ENCODE data around the gene TSFM. TPM values are rescaled to one million over a fixed set of nuclear protein-coding genes. Genes with fewer than 3 reads are reported as not detected.
A peak's percentile ranks its signal among the peaks of the same experiment; 100 is the strongest.

TSFM gene
- total RNA-seq, 1 donor from 2014 or later, result 28.4 TPM

GRCh38 chr12:57745485-57745881 is 37.1 kb upstream of the TSFM start:
- intact Hi-C loops (cut with micrococcal nuclease), result loop anchor here (2.0 kb wide), 1 partner anchor 223 kb away; the partner anchor contains the start of gene MBD6

GRCh38 chr12:57746025-57746424 is 36.6 kb upstream of the TSFM start:
- peaks cover 50% of the 10 kb centered on the region for H3K36me3 Mint-ChIP-seq (ENCODE audit: low read depth)
- no peaks in the 10 kb centered on the region for H3K27me3 Mint-ChIP-seq
- H3K4me3 Mint-ChIP-seq, result peak overlapping the region; percentile 86
- DNase-seq, result no peak
- peak overlapping the region; percentile 89 for H3K27ac Mint-ChIP-seq
- no peak for TF ChIP-seq CTCF (IDR thresholded peaks at IDR 0.05)
- ChIA-PET POLR2A (interaction anchor here (1.4 to 2.7 kb wide), 3 partner anchors 8 to 52 kb away, joined by 4 to 28 read pairs (median 4); partner anchors contain the start of genes MARCHF9 and OS9), CTCF (no interaction called here)
- H3K4me1 Mint-ChIP-seq, result peaks cover 52% of the 10 kb centered on the region
- ATAC-seq (ENCODE audit: low read depth), result no peak
- no peaks in the 10 kb centered on the region for H3K9me3 Mint-ChIP-seq
- intact Hi-C loops (cut with micrococcal nuclease), result no loop called here

More at GRCh38 chr12:57745485-57745881, 37.1 kb upstream of the TSFM start:
- peak overlapping the region; percentile 86 for H3K4me3 Mint-ChIP-seq
- H3K36me3 Mint-ChIP-seq (ENCODE audit: low read depth), result peaks cover 46% of the 10 kb centered on the region
- DNase-seq, result no peak
- no peaks in the 10 kb centered on the region for H3K27me3 Mint-ChIP-seq
- no peaks in the 10 kb centered on the region for H3K9me3 Mint-ChIP-seq
- CTCF ChIA-PET, result interaction anchor here (1.9 kb wide), 1 partner anchor 11 kb away, joined by 14 read pairs; no protein-coding TSS in a partner anchor
- POLR2A ChIA-PET, result interaction anchor here (0.8 to 2.7 kb wide), 9 partner anchors 9 to 265 kb away, joined by 3 to 28 read pairs (median 4); partner anchors contain the start of genes ARHGAP9, ATP23, CTDSP2 and MARCHF9
- H3K4me1 Mint-ChIP-seq, result peaks cover 52% of the 10 kb centered on the region
- peak overlapping the region; percentile 89 for H3K27ac Mint-ChIP-seq
- no peak for ATAC-seq (ENCODE audit: low read depth)
- TF ChIP-seq CTCF (IDR thresholded peaks at IDR 0.05), result no peak

GRCh38 chr12:57749061-57749460 is 33.5 kb upstream of the TSFM start:
- no peak for DNase-seq
- no peak for TF ChIP-seq CTCF (IDR thresholded peaks at IDR 0.05)
- no peak overlapping the region for H3K27ac Mint-ChIP-seq
- ChIA-PET CTCF (no interaction called here), POLR2A (interaction anchor here (0.6 to 0.7 kb wide), 2 partner anchors 638 to 1290 kb away, joined by 3 to 5 read pairs; partner anchors contain the start of gene STAT6)
- peaks cover 62% of the 10 kb centered on the region for H3K4me1 Mint-ChIP-seq
- H3K36me3 Mint-ChIP-seq (ENCODE audit: low read depth), result peaks cover 60% of the 10 kb centered on the region
- H3K4me3 Mint-ChIP-seq, result no peak overlapping the region
- intact Hi-C loops (cut with micrococcal nuclease), result no loop called here
- no peaks in the 10 kb centered on the region for H3K9me3 Mint-ChIP-seq
- no peaks in the 10 kb centered on the region for H3K27me3 Mint-ChIP-seq
- no peak for ATAC-seq (ENCODE audit: low read depth)

DNA sequence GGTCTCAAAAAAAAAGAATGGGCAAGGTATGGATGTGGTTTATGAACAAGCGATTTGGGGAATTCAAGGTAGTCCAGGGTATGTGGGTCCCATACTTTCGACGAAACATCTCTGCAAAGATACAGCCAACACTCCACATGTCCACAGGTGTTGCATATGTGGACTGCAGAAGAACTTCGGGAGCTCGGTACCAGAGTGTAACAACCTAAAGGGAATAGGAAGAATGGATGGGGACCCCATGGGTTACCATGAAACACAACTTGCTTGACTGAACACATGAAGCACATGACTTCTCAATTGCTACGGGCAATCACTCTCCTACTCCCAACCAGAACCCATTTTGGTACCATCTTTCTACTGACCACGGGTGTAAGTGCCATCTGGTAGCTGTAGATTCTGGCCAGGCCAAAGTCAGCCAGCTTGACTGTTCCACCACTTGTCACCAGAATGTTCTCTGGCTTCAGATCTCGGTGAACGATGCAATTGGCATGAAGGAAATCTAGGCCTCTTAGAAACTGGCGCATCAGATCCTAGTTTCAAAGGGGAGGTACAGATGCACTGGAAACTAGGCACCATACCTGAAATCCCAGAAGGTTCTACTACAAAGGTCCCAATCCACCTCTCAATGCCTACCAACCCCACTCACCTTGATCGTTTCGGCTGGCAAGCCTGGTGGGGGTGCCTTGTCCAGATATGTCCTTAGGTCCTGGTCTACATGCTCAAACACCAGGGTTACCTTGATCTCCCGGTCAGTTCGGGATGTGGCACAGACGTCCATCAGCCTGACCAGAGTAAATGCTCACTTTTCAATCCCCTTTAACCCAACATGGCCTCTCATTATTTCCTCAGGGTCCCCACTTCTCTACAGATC is 31.8 kb upstream of the TSFM start:
- Mint-ChIP-seq H3K9me3 (no peaks in the 10 kb centered on the region), H3K4me1 (peaks cover 55% of the 10 kb centered on the region), H3K27ac (peak overlapping the region; percentile 87), H3K27me3 (no peaks in the 10 kb centered on the region), H3K4me3 (peak overlapping the region; percentile 90), H3K36me3 (ENCODE audit: low read depth) (peaks cover 56% of the 10 kb centered on the region)
- DNase-seq, result no peak
- no peak for TF ChIP-seq CTCF (IDR thresholded peaks at IDR 0.05)
- no peak for ATAC-seq (ENCODE audit: low read depth)
- CTCF ChIA-PET, result no interaction called here
- POLR2A ChIA-PET, result no interaction called here
- intact Hi-C loops (cut with micrococcal nuclease), result loop anchor here (5.0 kb wide), 2 partner anchors 273 to 1063 kb away; partner anchors contain the start of genes ARHGAP9 and PTGES3

GRCh38 chr12:57751432-57751787 is 31.2 kb upstream of the TSFM start:
- intact Hi-C loops (cut with micrococcal nuclease), result loop anchor here (5.0 kb wide), 2 partner anchors 274 to 1064 kb away; partner anchors contain the start of genes ARHGAP9 and PTGES3
- no peak for ATAC-seq (ENCODE audit: low read depth)
- CTCF ChIA-PET, result no interaction called here
- TF ChIP-seq CTCF (IDR thresholded peaks at IDR 0.05), result no peak
- DNase-seq, result no peak
- no peaks in the 10 kb centered on the region for H3K27me3 Mint-ChIP-seq
- peak overlapping the region; percentile 87 for H3K27ac Mint-ChIP-seq
- H3K4me3 Mint-ChIP-seq, result peak overlapping the region; percentile 90
- H3K9me3 Mint-ChIP-seq, result no peaks in the 10 kb centered on the region
- peaks cover 55% of the 10 kb centered on the region for H3K36me3 Mint-ChIP-seq (ENCODE audit: low read depth)
- H3K4me1 Mint-ChIP-seq, result peaks cover 52% of the 10 kb centered on the region
- POLR2A ChIA-PET, result interaction anchor here (0.9 to 1.2 kb wide), 5 partner anchors 10 to 85 kb away, joined by 3 to 6 read pairs (median 3); partner anchors contain the start of genes EEF1AKMT3, METTL1 and OS9

Data from activated B cell treated with CpG ODN at 0.5 μM for 24 hours (primary cell).